SK-N-SH (cell line): ENCODE data around the gene LSM5. TPM values are rescaled to one million over a fixed set of nuclear protein-coding genes. Genes with fewer than 3 reads are reported as not detected.
"Not testable (repeated sequence)": the region's sequence is repeated elsewhere in the genome, so short reads cannot be mapped to it uniquely, and the experiment has no call there.

Experiments
- CTCF ChIA-PET: fragments of 300-600, 350-600 bp; formaldehyde crosslinking; extraction: SDS; loops from one replicate; lab custom pipeline; 2021; lab: Yijun Ruan, JAX
- POLR2A ChIA-PET: fragments of 350-600 bp; sonication (Branson Sonifier 250); formaldehyde crosslinking; extraction: SDS; loops from one replicate; lab custom pipeline; 2020; ENCODE audit warnings: antibody characterized with exemption, inconsistent platforms; lab: Yijun Ruan, JAX
- DNase-seq: peaks from one replicate; pipeline ENCODE4 v3.0.0; 2012
- H2AFZ ChIP-seq: fragments of 200-600 bp; sonication (generic); 2 replicates; pipeline ENCODE4 v1.8.1; 2016; ENCODE audit warnings: antibody characterized with exemption, mild to moderate bottlenecking, low read depth
- H3F3A ChIP-seq: fragments of 200-600 bp; sonication (generic); replicated peaks from 2 replicates; pipeline ENCODE3; 2016; ENCODE audit warnings: antibody characterized with exemption, mild to moderate bottlenecking; ENCODE audit not compliant: insufficient read depth
- H3K27ac ChIP-seq, 2 experiments: fragments of 200-500 bp in 1 of 2; fragments of 200-600 bp in 1 of 2; sonication (Bioruptor generic) in 1 of 2; sonication (generic), shearing (Covaris generic) in 1 of 2; 2 replicates each; pipeline versions ENCODE4 v1.5.1 to v1.6.1; 2014 to 2016; ENCODE audit warnings: low read depth in 2 of 2, inconsistent platforms in 1 of 2, low read length in 1 of 2, mild to moderate bottlenecking in 1 of 2, mixed read lengths in 1 of 2
- H3K27me3 ChIP-seq: fragments of 200-600 bp; sonication (generic), shearing (Covaris generic); 2 replicates; pipeline ENCODE4 v1.6.1; 2016; ENCODE audit warnings: mixed run types; ENCODE audit not compliant: insufficient read depth
- H3K36me3 ChIP-seq, 2 experiments: fragments of 200-500 bp in 1 of 2; fragments of 200-600 bp in 1 of 2; sonication (Bioruptor generic) in 1 of 2; sonication (generic) in 1 of 2; replicated peaks in 1 of 2; 2 replicates each; pipeline versions ENCODE3 to v1.5.1; 2014 to 2016; ENCODE audit warnings: low read length in 1 of 2, mild to moderate bottlenecking in 1 of 2; ENCODE audit not compliant: insufficient read depth in 2 of 2, control insufficient read depth in 1 of 2
- H3K4me1 ChIP-seq, 2 experiments: fragments of 200-500 bp in 1 of 2; fragments of 200-600 bp in 1 of 2; sonication (Bioruptor generic) in 1 of 2; sonication (generic), shearing (Covaris generic) in 1 of 2; 2 replicates each; pipeline versions ENCODE4 v1.5.1 to v1.6.1; 2014 to 2016; ENCODE audit warnings: low read depth in 1 of 2, low read length in 1 of 2, mixed run types in 1 of 2; ENCODE audit not compliant: insufficient read depth in 2 of 2, control insufficient read depth in 1 of 2
- H3K4me2 ChIP-seq: fragments of 200-600 bp; sonication (generic), shearing (Covaris generic); 2 replicates; pipeline ENCODE4 v1.6.1; 2017; ENCODE audit warnings: mixed run types
- H3K4me3 ChIP-seq, 2 experiments: fragments of 200-500 bp in 1 of 2; fragments of 200-600 bp in 1 of 2; sonication (Bioruptor generic) in 1 of 2; sonication (generic), shearing (Covaris generic) in 1 of 2; 2 replicates each; pipeline versions ENCODE4 v1.5.1 to v1.8.1; 2014 to 2016; ENCODE audit warnings: low read depth in 2 of 2, inconsistent platforms in 1 of 2, low read length in 1 of 2, mild to moderate bottlenecking in 1 of 2, mixed read lengths in 1 of 2, moderate library complexity in 1 of 2
- H3K79me2 ChIP-seq: fragments of 200-600 bp; sonication (generic); 2 replicates; pipeline ENCODE4 v1.8.1; 2017; ENCODE audit warnings: mild to moderate bottlenecking; ENCODE audit not compliant: insufficient read depth
- H3K9ac ChIP-seq: fragments of 200-600 bp; sonication (generic); 2 replicates; pipeline ENCODE4 v1.6.1; 2017; ENCODE audit warnings: mixed run types
- H3K9me2 ChIP-seq: fragments of 200-600 bp; sonication (generic); 2 replicates; pipeline ENCODE4 v1.6.1; 2017; ENCODE audit warnings: mixed run types
- H3K9me3 ChIP-seq: fragments of 200-600 bp; sonication (generic); 2 replicates; pipeline ENCODE4 v1.6.1; 2017; ENCODE audit warnings: mixed run types, mild to moderate bottlenecking, moderate library complexity
- H4K20me1 ChIP-seq: fragments of 200-600 bp; sonication (generic); 2 replicates; pipeline ENCODE4 v1.6.1; 2017; ENCODE audit warnings: mild to moderate bottlenecking, mixed run types; ENCODE audit not compliant: insufficient read depth
- CHD2 ChIP-seq: fragments of 150-350 bp; IDR thresholded peaks from 2 replicates; pipeline ENCODE4 v1.6.1; 2018; ENCODE audit warnings: low read length; ENCODE audit not compliant: partially characterized antibody
- FOSL2 ChIP-seq: IDR thresholded peaks from 2 replicates; pipeline ENCODE4 v1.4.0; 2012; ENCODE audit warnings: low read depth, mild to moderate bottlenecking, moderate library complexity, borderline replicate concordance
- FOXM1 ChIP-seq: IDR thresholded peaks from 2 replicates; pipeline ENCODE4 v1.4.0; 2012; ENCODE audit warnings: low read depth, mild to moderate bottlenecking
- NFIC ChIP-seq: IDR thresholded peaks from 2 replicates; pipeline ENCODE4 v1.4.0; 2012; ENCODE audit warnings: borderline replicate concordance
- RAD21 ChIP-seq: IDR thresholded peaks from 2 replicates; pipeline ENCODE4 v1.6.1; 2012; ENCODE audit warnings: mild to moderate bottlenecking, low read length
- RCOR1 ChIP-seq: fragments of 150-350 bp; IDR thresholded peaks from 2 replicates; pipeline ENCODE4 v1.6.1; 2017; ENCODE audit warnings: antibody characterized with exemption, low read length
- WGBS: methylation state at CpG from one replicate; pipeline ENCODE4 v1.1.6; 2017; ENCODE audit warnings: low lambda C conversion rate; 5-methylcytosine and 5-hydroxymethylcytosine counted together
- polyA plus RNA-seq, 3 experiments: library from polyadenylated mRNA; depleted of rRNA; stranded (reverse); fragments of >200 nt; gene quantifications; 2 replicates each; pipeline ENCODE4 v1.2.3, GENCODE V29; 2012
- TF ChIP-seq, protein P1 (sequence below): IDR thresholded peaks from 2 replicates; pipeline ENCODE4 v1.6.1; 2012; ENCODE audit warnings: mild to moderate bottlenecking, low read depth, low read length, moderate library complexity
- TF ChIP-seq, protein P2 (sequence below): IDR thresholded peaks from 2 replicates; pipeline ENCODE4 v1.4.0; 2012; ENCODE audit warnings: low read depth, borderline replicate concordance
- TF ChIP-seq, protein P3 (sequence below): fragments of 150-350 bp; IDR thresholded peaks from 2 replicates; pipeline ENCODE4 v1.6.1; 2017; ENCODE audit warnings: antibody characterized with exemption, low read length, low read depth, borderline replicate concordance
- TF ChIP-seq, protein P4 (sequence below): fragments of 150-350 bp; IDR thresholded peaks from 2 replicates; pipeline ENCODE4 v1.6.1; 2016; ENCODE audit warnings: mild to moderate bottlenecking, low read depth, low read length
- TF ChIP-seq, protein P5 (sequence below): IDR thresholded peaks from 2 replicates; pipeline ENCODE4 v1.4.0; 2012; ENCODE audit warnings: low read depth

The LSM5 gene
- polyA plus RNA-seq, 1 of the 3 experiments (the other 2 are of a cell fraction) = 21.2 TPM

DNA sequence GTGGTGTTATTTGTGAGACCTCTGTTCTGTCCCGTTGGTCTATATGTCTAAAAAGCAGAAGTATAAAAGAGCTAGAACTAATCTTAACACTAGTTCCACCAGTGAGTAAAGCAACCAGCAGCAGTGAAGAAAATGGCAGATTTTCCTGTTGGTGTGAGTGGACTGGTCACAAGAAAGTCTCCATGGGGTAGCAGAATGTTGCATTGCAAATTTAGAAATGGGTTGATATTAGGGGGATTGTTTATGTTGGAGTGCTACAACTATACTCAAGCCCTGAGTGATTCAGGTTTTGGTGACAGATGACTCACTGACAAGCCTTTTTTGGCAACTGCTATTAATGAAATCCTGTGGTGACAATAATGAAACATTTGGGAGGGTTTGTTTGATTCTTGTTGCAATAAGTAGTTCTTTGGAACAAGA lies 10.8 kb upstream of the LSM5 start (continued):
- TF ChIP-seq, protein P1, sequence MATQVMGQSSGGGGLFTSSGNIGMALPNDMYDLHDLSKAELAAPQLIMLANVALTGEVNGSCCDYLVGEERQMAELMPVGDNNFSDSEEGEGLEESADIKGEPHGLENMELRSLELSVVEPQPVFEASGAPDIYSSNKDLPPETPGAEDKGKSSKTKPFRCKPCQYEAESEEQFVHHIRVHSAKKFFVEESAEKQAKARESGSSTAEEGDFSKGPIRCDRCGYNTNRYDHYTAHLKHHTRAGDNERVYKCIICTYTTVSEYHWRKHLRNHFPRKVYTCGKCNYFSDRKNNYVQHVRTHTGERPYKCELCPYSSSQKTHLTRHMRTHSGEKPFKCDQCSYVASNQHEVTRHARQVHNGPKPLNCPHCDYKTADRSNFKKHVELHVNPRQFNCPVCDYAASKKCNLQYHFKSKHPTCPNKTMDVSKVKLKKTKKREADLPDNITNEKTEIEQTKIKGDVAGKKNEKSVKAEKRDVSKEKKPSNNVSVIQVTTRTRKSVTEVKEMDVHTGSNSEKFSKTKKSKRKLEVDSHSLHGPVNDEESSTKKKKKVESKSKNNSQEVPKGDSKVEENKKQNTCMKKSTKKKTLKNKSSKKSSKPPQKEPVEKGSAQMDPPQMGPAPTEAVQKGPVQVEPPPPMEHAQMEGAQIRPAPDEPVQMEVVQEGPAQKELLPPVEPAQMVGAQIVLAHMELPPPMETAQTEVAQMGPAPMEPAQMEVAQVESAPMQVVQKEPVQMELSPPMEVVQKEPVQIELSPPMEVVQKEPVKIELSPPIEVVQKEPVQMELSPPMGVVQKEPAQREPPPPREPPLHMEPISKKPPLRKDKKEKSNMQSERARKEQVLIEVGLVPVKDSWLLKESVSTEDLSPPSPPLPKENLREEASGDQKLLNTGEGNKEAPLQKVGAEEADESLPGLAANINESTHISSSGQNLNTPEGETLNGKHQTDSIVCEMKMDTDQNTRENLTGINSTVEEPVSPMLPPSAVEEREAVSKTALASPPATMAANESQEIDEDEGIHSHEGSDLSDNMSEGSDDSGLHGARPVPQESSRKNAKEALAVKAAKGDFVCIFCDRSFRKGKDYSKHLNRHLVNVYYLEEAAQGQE = no peak
- TF ChIP-seq, protein P2, sequence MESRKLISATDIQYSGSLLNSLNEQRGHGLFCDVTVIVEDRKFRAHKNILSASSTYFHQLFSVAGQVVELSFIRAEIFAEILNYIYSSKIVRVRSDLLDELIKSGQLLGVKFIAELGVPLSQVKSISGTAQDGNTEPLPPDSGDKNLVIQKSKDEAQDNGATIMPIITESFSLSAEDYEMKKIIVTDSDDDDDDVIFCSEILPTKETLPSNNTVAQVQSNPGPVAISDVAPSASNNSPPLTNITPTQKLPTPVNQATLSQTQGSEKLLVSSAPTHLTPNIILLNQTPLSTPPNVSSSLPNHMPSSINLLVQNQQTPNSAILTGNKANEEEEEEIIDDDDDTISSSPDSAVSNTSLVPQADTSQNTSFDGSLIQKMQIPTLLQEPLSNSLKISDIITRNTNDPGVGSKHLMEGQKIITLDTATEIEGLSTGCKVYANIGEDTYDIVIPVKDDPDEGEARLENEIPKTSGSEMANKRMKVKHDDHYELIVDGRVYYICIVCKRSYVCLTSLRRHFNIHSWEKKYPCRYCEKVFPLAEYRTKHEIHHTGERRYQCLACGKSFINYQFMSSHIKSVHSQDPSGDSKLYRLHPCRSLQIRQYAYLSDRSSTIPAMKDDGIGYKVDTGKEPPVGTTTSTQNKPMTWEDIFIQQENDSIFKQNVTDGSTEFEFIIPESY = no peak
- TF ChIP-seq, protein P3, sequence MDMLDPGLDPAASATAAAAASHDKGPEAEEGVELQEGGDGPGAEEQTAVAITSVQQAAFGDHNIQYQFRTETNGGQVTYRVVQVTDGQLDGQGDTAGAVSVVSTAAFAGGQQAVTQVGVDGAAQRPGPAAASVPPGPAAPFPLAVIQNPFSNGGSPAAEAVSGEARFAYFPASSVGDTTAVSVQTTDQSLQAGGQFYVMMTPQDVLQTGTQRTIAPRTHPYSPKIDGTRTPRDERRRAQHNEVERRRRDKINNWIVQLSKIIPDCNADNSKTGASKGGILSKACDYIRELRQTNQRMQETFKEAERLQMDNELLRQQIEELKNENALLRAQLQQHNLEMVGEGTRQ = no peak
- TF ChIP-seq FOXM1 (no peak), NFIC (peak; percentile 62), RCOR1 (no peak), RAD21 (no peak), FOSL2 (peak; percentile 78; the same call in 1 of the 2 replicates), CHD2 (no peak)
- TF ChIP-seq, protein P4, sequence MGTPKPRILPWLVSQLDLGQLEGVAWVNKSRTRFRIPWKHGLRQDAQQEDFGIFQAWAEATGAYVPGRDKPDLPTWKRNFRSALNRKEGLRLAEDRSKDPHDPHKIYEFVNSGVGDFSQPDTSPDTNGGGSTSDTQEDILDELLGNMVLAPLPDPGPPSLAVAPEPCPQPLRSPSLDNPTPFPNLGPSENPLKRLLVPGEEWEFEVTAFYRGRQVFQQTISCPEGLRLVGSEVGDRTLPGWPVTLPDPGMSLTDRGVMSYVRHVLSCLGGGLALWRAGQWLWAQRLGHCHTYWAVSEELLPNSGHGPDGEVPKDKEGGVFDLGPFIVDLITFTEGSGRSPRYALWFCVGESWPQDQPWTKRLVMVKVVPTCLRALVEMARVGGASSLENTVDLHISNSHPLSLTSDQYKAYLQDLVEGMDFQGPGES = no peak
- TF ChIP-seq, protein P5, sequence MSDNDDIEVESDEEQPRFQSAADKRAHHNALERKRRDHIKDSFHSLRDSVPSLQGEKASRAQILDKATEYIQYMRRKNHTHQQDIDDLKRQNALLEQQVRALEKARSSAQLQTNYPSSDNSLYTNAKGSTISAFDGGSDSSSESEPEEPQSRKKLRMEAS = no peak

DNA sequence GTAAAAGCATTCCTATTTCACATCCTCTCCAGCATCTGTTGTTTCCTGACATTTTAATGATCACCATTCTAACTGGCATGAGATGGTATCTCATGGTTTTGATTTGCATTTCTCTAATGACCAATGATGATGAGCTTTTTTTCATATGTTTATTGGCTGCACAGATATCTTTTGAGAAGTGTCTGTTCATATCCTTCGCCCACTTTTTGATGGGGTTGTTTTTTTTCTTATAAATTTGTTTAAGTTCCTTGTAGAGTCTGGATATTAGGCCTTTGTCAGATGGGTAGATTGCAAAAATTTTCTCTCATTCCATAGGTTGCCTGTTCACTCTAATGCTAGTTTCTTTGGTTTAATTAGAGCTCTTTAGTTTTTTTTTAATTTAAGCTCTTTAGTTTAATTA lies 10.0 kb upstream of the LSM5 start:
- peaks cover 0 to 22% of the 10 kb centered on the region in 2 experiments for H3K36me3 ChIP-seq
- 0 out of 4 replicates have a peak overlapping the region, but pooled peaks of 1 of the 2 experiments have one; percentile 2 for H3K4me3 ChIP-seq
- H3K9me3 ChIP-seq, H3K9ac ChIP-seq, H3K9me2 ChIP-seq, H3K27me3 ChIP-seq, H3K4me2 ChIP-seq, DNase-seq, POLR2A ChIA-PET, H2AFZ ChIP-seq: not testable (repeated sequence)
- H3K27ac ChIP-seq = peak overlapping the region in 1 of 2 experiments; percentile 75; a peak in 2 of 4 replicates
- H4K20me1 ChIP-seq = peaks cover 39% of the 10 kb centered on the region
- peaks cover 5 to 18% of the 10 kb centered on the region in 2 experiments for H3K4me1 ChIP-seq
- peaks cover 30% of the 10 kb centered on the region for H3F3A ChIP-seq
- 97% methylated on average over 1 of the region's 1 CpG for WGBS
- CTCF ChIA-PET = interaction anchor here (0.6 to 1.1 kb wide), 2 partner anchors 21 to 347 kb away, joined by 3 read pairs; no protein-coding TSS in a partner anchor
- H3K79me2 ChIP-seq = peaks cover 96% of the 10 kb centered on the region

DNA sequence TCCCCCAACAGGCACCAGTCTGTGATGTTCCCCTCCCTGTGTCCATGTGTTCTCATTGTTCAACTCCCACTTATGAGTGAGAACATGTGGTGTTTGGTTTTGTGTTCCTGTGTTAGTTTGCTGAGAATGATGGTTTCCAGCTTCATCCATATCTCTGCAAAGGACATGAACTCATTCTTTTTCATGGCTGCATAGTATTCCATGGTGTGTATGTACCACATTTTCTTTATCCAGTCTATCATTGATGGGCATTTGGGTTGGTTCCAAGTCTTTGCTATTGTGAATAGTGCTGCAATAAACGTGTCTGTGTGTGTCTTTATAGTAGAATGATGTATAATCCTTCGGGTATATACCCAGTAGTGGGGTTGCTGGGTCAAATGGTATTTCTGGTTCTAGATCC lies 9.6 kb upstream of the LSM5 start:
- 98% methylated on average over 2 of the region's 2 CpGs for WGBS
- H2AFZ ChIP-seq, H3K4me3 ChIP-seq, H3K27me3 ChIP-seq, POLR2A ChIA-PET, H3K27ac ChIP-seq, H3K4me2 ChIP-seq, H3K9me3 ChIP-seq, H3K9ac ChIP-seq, DNase-seq, CTCF ChIA-PET, H3K9me2 ChIP-seq: not testable (repeated sequence)
- H4K20me1 ChIP-seq = peaks cover 39% of the 10 kb centered on the region
- peaks cover 0 to 22% of the 10 kb centered on the region in 2 experiments for H3K36me3 ChIP-seq
- peaks cover 5 to 18% of the 10 kb centered on the region in 2 experiments for H3K4me1 ChIP-seq
- peaks cover 91% of the 10 kb centered on the region for H3K79me2 ChIP-seq
- peaks cover 30% of the 10 kb centered on the region for H3F3A ChIP-seq
